Stimulated activated naive CD8-positive, alpha-beta T cell treated with anti-CD3 and anti-CD28 coated beads, Interleukin-15, Interleukin-2, amounts not matched to agents 100 ng/mL and 50 ng/mL, for 24 hours (primary cell): ENCODE results near the gene CWC25.

Experiments used
- H3K27ac Mint-ChIP-seq: one replicate; pipeline ENCODE4 v1.8.0; 2021; ENCODE audit warnings: mild to moderate bottlenecking, mixed read lengths
- H3K27me3 Mint-ChIP-seq: one replicate; pipeline ENCODE4 v1.8.0; 2021; ENCODE audit warnings: mixed read lengths
- H3K36me3 Mint-ChIP-seq: one replicate; pipeline ENCODE4 v1.8.0; 2021; ENCODE audit warnings: low read depth, mixed read lengths
- H3K4me1 Mint-ChIP-seq: one replicate; pipeline ENCODE4 v1.8.0; 2021; ENCODE audit warnings: low read depth, mixed read lengths
- H3K4me3 Mint-ChIP-seq: one replicate; pipeline ENCODE4 v1.8.0; 2021; ENCODE audit warnings: mild to moderate bottlenecking, mixed read lengths
- H3K9me3 Mint-ChIP-seq: one replicate; pipeline ENCODE4 v1.8.0; 2021; ENCODE audit warnings: mixed read lengths

Gene CWC25

DNA sequence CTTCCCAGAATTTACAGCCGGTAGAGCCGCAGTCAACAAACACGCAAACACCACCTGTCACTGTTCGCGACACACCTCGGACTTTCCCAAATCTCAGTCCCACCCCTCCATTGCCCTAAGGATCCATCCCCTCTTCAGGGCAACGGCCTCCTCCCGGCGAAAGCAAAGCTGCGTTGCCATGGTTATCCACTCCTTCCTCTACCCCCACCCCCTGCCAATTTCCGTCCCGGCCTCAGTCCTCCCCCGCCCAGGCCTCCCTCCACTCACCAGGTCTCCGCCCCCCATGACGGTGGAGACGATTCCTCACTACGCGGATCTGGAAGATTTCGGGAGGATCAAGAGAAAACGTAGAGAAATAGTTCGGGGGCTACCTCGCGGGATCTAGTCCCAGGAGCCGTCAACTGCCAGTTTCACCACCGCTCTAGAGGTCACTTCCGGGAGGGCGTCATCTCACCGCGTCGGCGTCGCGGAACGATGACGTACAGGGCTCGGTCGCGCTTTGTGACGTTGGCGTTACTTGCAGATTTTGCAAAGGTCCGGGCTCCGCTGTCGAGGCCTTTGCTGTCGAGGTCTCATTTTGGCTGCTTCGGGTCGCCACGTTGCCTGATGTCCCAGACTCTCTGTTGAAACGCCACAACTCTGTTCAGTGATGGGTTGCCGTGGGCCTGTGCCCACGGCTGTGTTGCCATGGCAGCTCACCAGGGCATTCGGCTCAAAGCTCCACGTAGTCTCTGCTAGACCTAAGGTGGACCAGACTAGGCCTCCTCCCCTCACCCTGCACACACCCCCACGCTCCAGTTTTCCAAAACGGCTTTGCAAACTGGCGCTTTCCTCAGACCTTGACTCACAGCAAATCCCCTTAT is at the start of gene CWC25:
Gene CWC25 (minus strand): TSS at position 423 of the 863 bp plus-strand sequence. CDS start 138 bp downstream, at position 285.
- Mint-ChIP-seq H3K4me3 (peak within 1 kb of the TSS; percentile 98), H3K36me3 (peaks cover 18% of the 10 kb centered on the region), H3K27ac (peak within 1 kb of the TSS; percentile 100), H3K9me3 (no peaks in the 10 kb centered on the region), H3K4me1 (peaks cover 33% of the 10 kb centered on the region), H3K27me3 (no peaks in the 10 kb centered on the region)

DNA sequence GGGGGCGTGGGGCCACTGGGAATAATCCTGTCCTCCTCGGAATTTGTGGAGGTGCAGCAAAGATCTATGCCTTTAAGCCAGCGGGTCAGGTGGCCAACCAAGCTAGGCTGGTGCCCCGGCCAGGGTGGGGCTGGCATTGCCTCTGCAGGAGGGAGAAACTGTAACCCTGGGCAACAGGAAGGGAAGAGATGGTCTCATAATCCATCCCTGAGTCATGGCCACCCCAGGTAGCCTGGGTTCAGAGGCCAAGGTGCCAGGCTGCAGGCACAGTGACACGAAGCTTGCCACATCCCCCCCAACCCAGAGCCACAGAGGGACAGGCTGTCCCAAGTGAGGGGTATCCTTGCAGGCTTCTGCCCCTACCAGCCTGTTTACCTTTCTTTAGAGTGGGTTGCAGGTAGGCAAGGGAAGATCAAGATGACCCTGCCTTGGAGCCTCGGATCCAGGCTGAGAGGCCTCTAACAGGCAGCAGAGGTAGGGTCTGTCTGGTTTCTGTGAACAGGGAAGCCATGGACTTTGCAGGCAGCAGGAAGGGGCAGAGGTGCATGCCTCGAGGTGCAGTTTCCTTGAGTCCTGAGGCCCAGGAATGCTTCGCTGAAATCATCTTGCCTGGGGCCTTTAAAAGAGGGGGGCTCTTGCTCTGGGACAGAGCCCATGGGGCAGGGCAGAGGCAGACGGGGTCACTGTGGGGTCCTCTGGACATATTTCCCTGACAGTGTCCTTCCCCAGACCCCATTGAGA is 48.7 kb upstream of the CWC25 start:
- H3K4me3 Mint-ChIP-seq = peak overlapping the region; percentile 48
- H3K4me1 Mint-ChIP-seq = peaks cover 82% of the 10 kb centered on the region
- no peaks in the 10 kb centered on the region for H3K9me3 Mint-ChIP-seq
- H3K27me3 Mint-ChIP-seq = no peaks in the 10 kb centered on the region
- H3K27ac Mint-ChIP-seq = peak overlapping the region; percentile 83
- H3K36me3 Mint-ChIP-seq = peaks cover 31% of the 10 kb centered on the region

GRCh38 chr17:38872671-38873385 is 47.7 kb upstream of the CWC25 start:
- no peaks in the 10 kb centered on the region for H3K27me3 Mint-ChIP-seq
- H3K9me3 Mint-ChIP-seq = no peaks in the 10 kb centered on the region
- H3K4me1 Mint-ChIP-seq = peaks cover 82% of the 10 kb centered on the region
- peaks cover 22% of the 10 kb centered on the region for H3K36me3 Mint-ChIP-seq
- H3K4me3 Mint-ChIP-seq = peak overlapping the region; percentile 96
- H3K27ac Mint-ChIP-seq = peak overlapping the region; percentile 95

DNA sequence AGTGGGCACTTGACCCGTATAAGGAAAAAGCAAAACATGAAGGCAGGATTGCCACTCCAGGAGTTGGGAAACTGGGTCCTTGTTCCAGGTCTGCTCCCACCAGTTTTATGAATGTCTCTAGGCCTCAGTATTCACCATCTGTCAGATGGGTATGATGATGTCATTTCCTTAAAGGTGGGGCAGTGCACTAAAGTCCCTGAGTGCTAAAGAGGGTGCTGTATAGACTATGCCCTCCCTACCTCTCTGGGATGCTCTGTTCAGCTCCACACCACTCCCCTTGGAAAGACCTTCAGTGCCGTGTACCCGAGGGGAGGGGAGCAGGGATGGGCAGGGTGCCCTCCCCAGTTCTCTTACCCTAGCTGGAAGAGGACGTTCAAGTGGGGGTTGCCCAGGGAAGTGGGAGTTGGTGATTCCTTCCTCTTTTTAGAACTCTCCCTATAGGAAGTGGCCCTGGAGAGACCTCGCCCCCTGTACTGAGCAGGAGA is 46.9 kb upstream of the CWC25 start:
- no peaks in the 10 kb centered on the region for H3K27me3 Mint-ChIP-seq
- peak overlapping the region; percentile 95 for H3K27ac Mint-ChIP-seq
- H3K36me3 Mint-ChIP-seq = peaks cover 25% of the 10 kb centered on the region
- H3K4me3 Mint-ChIP-seq = peak overlapping the region; percentile 96
- H3K4me1 Mint-ChIP-seq = peaks cover 81% of the 10 kb centered on the region
- H3K9me3 Mint-ChIP-seq = no peaks in the 10 kb centered on the region

DNA sequence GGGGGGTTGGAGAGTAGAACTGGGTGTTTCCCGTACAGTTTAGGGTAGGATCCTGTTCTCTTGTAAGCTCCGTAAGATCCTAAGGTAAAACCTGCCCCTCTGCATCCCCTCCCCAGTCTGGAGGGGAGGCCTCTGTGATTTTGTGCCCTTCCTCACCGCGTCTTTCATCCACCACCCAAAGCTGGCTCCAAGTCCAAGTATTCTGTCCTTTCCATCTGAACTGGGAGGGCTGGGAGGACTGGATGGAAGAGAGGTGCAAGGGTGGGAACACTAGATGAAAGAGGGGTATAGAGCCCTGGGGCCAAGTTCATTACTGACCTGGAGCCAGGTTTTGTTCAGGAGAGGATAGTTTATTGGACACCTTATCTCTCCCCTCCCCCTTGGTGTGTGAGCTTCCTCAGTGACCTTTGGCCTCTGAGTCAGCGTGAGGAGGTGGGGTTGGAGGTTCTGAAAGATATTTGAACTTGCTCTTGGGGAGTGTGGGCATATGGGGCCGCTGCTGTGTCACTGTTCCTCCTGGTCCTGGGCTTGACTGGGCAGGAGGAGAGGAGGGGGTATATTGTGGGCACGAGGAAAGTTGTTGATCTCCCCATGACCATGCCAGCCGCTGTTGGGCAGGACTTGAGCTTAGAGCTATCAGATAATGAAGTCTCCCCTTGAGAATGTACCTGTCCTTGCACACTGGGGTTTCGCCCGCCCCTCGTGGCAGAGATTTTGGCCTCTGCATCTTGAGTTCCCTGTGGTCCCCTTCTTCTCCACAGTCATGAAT is 46.3 kb upstream of the CWC25 start:
- Mint-ChIP-seq H3K9me3 (no peaks in the 10 kb centered on the region), H3K4me1 (peaks cover 75% of the 10 kb centered on the region), H3K27me3 (no peaks in the 10 kb centered on the region), H3K36me3 (peaks cover 19% of the 10 kb centered on the region), H3K4me3 (peak overlapping the region; percentile 96), H3K27ac (peak overlapping the region; percentile 95)

- Mint-ChIP-seq H3K36me3 (peaks cover 18% of the 10 kb centered on the region), H3K27ac (peak overlapping the region; percentile 95), H3K4me3 (peak overlapping the region; percentile 96), H3K27me3 (no peaks in the 10 kb centered on the region), H3K4me1 (peaks cover 65% of the 10 kb centered on the region), H3K9me3 (no peaks in the 10 kb centered on the region)
Measured at GRCh38 chr17:38870259-38871165, 45.4 kb upstream of the CWC25 start.

DNA sequence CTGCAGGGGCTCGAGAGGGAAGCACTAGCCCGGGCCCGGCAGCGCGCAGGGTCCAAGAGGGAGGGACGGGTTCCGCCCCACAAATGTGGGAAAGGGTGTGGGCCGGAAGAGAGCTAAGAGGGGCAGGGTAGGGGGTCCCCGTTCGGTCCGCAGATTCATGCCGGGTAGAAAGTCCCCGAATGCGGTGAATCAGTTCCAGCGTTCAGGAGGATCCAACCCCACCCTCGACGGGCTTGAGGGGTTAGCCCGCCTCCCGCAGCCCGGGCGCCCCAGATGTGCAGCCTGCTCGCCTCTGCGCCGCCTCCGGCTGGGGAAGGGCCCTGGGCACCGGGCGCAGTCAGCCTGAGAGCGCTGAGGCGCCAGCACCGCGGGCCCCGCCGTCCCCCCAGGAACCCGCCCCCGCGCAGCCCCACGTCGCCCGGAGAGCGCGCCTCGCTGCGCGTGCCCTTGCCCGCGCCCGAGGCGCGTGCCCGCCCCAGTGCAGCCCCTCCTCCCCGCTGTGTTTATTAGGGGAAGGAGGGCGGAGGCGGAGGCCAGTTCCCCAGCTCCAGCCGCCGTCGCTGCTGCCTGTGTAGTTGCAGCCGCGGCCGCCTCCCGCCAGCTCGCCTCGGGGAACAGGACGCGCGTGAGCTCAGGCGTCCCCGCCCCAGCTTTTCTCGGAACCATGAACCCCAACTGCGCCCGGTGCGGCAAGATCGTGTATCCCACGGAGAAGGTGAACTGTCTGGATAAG is 44.6 kb upstream of the CWC25 start, which contains the start of gene LASP1:
Gene LASP1 (plus strand): TSS at position 533 of the 733 bp plus-strand sequence. CDS start 132 bp downstream, at position 665.
- Mint-ChIP-seq H3K36me3 (peaks cover 18% of the 10 kb centered on the region), H3K9me3 (no peaks in the 10 kb centered on the region), H3K4me1 (peaks cover 57% of the 10 kb centered on the region), H3K27me3 (no peaks in the 10 kb centered on the region), H3K4me3 (peak within 1 kb of the TSS; percentile 96), H3K27ac (peak within 1 kb of the TSS; percentile 99)

DNA sequence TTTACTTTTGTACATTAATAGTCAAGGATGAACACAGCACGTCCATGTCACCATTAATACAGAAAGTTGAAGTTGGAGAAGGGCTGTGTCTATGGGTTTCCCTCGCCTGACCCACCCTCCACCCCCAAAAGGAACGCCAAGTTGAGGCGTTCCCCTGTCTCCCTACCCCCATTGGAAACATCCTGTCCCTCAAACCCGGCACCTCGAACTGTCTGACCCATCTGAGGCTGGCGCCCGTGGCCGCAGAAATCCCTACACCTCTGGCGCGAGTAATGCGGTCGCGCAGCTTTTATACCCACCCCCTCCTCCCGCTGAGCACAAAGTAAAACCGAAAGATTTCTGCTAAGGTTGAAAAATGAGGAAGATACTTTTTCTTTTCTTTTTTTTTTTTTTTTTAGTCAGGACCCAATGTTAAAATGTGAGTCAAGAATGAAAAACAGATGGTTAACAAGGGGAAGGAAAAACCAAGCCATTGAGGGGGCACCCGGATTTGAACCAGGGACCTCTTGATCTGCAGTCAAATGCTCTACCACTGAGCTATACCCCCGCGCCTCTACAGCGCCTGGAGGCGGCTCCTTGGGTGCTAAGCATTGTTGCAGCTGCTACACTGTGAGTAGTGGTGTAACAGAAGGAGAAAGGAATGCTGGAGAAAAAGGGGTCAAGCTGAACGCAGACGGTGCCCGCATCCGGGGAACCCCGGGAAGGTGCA is 43.9 kb upstream of the CWC25 start:
- Mint-ChIP-seq H3K4me1 (peaks cover 50% of the 10 kb centered on the region), H3K36me3 (peaks cover 18% of the 10 kb centered on the region), H3K4me3 (peak overlapping the region; percentile 93), H3K27ac (peak overlapping the region; percentile 99), H3K9me3 (no peaks in the 10 kb centered on the region), H3K27me3 (no peaks in the 10 kb centered on the region)

DNA sequence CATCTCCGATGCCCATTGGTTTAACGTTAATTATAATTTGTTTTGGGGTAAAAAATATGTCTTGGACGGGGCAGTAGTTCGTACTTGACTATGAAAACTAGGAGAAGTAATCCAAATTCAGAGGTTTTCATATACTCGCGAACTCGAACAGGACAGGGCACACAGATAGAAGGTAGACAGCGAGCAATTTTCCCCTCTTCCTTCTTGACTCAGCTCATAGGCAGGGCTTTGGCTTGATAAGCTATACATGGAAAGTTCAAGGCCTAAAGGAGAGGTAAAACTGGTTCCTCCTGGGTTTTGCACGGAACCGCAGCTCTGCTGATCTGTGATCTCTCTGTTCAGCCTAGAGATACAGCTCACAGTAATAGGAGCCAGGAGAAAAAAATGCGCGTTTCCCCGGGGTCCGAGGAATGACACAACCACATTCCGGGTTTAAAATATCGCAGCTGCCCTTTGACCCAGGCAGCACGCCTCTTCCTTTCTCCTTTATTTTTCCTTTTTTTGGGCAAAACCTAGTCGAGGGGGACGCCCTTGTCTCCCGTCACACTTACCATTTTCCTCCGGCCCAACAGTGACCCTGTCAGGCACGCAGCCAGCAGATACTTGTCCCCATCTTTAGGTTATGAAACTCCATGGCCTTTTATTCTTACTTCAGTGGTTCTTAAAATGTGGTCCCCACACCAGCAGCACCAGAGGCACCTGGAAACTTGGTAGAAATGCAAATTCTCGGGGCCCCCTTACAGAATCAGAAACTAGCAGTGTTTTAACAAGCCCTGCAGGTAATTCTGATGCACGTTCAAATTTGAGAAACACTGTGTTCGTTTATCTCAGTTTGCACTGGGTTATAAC is 43.1 kb upstream of the CWC25 start:
- peaks cover 46% of the 10 kb centered on the region for H3K4me1 Mint-ChIP-seq
- H3K9me3 Mint-ChIP-seq = no peaks in the 10 kb centered on the region
- H3K27me3 Mint-ChIP-seq = no peaks in the 10 kb centered on the region
- peaks cover 18% of the 10 kb centered on the region for H3K36me3 Mint-ChIP-seq
- H3K27ac Mint-ChIP-seq = peak overlapping the region; percentile 99
- H3K4me3 Mint-ChIP-seq = peak overlapping the region; percentile 93

- Mint-ChIP-seq H3K27ac (peak overlapping the region; percentile 99), H3K4me1 (peaks cover 42% of the 10 kb centered on the region), H3K36me3 (peaks cover 18% of the 10 kb centered on the region), H3K4me3 (peak overlapping the region; percentile 93), H3K9me3 (no peaks in the 10 kb centered on the region), H3K27me3 (no peaks in the 10 kb centered on the region)
Measured at GRCh38 chr17:38867179-38867967, 42.3 kb upstream of the CWC25 start.
